Transverse colon (tissue), 4 donors: Measurements from ENCODE around the gene GJA1. TPM values are rescaled to one million over a fixed set of nuclear protein-coding genes. Genes with fewer than 3 reads are reported as not detected.
"Not testable (repeated sequence)": the region's sequence is repeated elsewhere in the genome, so short reads cannot be mapped to it uniquely, and the experiment has no call there.

Experiments used
- DNase-seq: peaks from one replicate; pipeline ENCODE4 v3.0.0-alpha.2; 2019
- H3K27ac ChIP-seq, 4 donors: fragments of 200-600 bp; sonication (generic); 2 replicates each; pipeline ENCODE4 v1.5.1; 2016 to 2018; ENCODE audit warnings: inconsistent platforms in 4 of 4
- H3K27me3 ChIP-seq: fragments of 200-600 bp; sonication (generic); 2 replicates; pipeline ENCODE4 v1.5.1; 2017; ENCODE audit warnings: inconsistent platforms
- H3K36me3 ChIP-seq, 4 donors: fragments of 200-600 bp; sonication (generic); 2 replicates each; pipeline ENCODE4 v1.5.1; 2017 to 2019; ENCODE audit warnings: inconsistent platforms in 4 of 4
- H3K4me1 ChIP-seq, 4 donors: fragments of 200-600 bp; sonication (generic); 2 replicates each; pipeline ENCODE4 v1.5.1; 2017 to 2020; ENCODE audit warnings: inconsistent platforms in 4 of 4
- H3K4me3 ChIP-seq, 4 donors: fragments of 200-600 bp; sonication (generic); 1 replicate in 1 of 4; 2 replicates in 3 of 4; pipeline versions ENCODE4 v1.5.1 to v1.6.1; 2017 to 2019; ENCODE audit warnings: inconsistent platforms in 4 of 4
- H3K9me3 ChIP-seq, 2 donors: fragments of 200-600 bp; sonication (generic); 2 replicates each; pipeline ENCODE4 v1.5.1; 2017 to 2019; ENCODE audit warnings: inconsistent platforms in 2 of 2
- CTCF ChIP-seq, 5 experiments: fragments of 200-600 bp in 3 of 5; fragments of 450-650 bp in 2 of 5; sonication (generic) in 3 of 5; IDR thresholded peaks; 1 replicate in 2 of 5; 2 replicates in 3 of 5; pipeline ENCODE4 v1.5.1; 2016 to 2017; ENCODE audit warnings: antibody characterized with exemption in 5 of 5, inconsistent platforms in 3 of 5, mild to moderate bottlenecking in 2 of 5, moderate library complexity in 1 of 5
- EP300 ChIP-seq: sonication (generic); formaldehyde crosslinking; IDR thresholded peaks from one replicate; pipeline ENCODE4 v1.6.1; 2017; ENCODE audit warnings: antibody characterized with exemption, low read depth
- POLR2A ChIP-seq: fragments of 450-650 bp; IDR thresholded peaks from one replicate; pipeline ENCODE4 v1.6.1; 2016; ENCODE audit warnings: antibody characterized with exemption, mild to moderate bottlenecking, moderate library complexity
- POLR2AphosphoS5 ChIP-seq, 3 donors: sonication (generic); formaldehyde crosslinking; IDR thresholded peaks; one replicate each; pipeline ENCODE4 v1.6.1; 2016; ENCODE audit warnings: antibody characterized with exemption in 3 of 3
- WGBS, 2 donors: methylation state at CpG; one replicate each; pipeline ENCODE4 v1.1.5; 2018; ENCODE audit warnings: low coverage in 1 of 2; 5-methylcytosine and 5-hydroxymethylcytosine counted together
- in situ Hi-C, 4 donors: fragments of 200-750 bp; cut with MboI; loops; one replicate each; pipeline versions ENCODE4 v1.15.0 to v1.15.1; 2017; ENCODE audit warnings: low sequenced_read_pairs in 3 of 4, low pct_ligation_motif_present in 1 of 4, low pct_unique_long_range_greater_than_20kb in 1 of 4
- intact Hi-C: fragments of 100-400 bp; cut with DNase I; formaldehyde crosslinking; loops from one replicate; pipeline ENCODE4 v1.15.1; 2023; ENCODE audit warnings: low total_unique reads
- total RNA-seq, 4 donors: library from RNA; depleted of rRNA; stranded (reverse); fragments of >200 nt; gene quantifications; one replicate each; pipeline ENCODE4 v1.1.0, GENCODE V29; 2016

Gene GJA1
- total RNA-seq, 4 donors from 2014 or later, result 3.5 to 12.2 (median 7.8) TPM

DNA sequence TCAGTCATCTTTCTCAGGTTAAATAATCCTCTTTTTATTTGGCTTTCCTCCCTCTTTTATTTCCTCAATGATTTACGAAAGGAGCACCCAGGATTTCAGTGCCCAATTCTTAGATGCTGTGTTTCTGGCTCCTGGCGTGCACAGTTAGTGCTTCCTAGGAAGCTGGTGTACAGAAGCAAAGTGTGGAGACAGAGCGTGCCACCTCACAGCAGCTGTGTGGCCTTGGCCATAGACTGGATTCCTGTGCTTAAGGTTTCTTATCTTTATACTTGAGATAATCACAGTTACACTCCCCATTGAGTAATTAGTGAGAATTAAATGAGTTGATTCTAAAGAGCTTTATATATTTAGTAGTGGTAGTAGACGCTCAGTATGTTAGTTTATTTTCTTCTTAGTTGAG lies 39.7 kb upstream of the GJA1 start:
- Histone ChIP-seq H3K4me3 (no peak overlapping the region), H3K4me1 (peaks cover 0 to 14% (median 4%) of the 10 kb centered on the region in 4 donors), H3K9me3 (no peaks in the 10 kb centered on the region), H3K27me3 (no peaks in the 10 kb centered on the region), H3K36me3 (no peaks in the 10 kb centered on the region), H3K27ac (no peak overlapping the region)
- TF ChIP-seq POLR2A, result no peak
- TF ChIP-seq POLR2AphosphoS5 (IDR thresholded peaks at IDR 0.05), result no peak
- TF ChIP-seq CTCF (IDR thresholded peaks at IDR 0.05), result no peak
- TF ChIP-seq EP300, result no peak
- in situ Hi-C loops, result loop anchor here in 2 of 4 donors (25.0 kb wide), 1 partner anchor 333 kb away; no protein-coding TSS in a partner anchor
- intact Hi-C loops, result no loop called here
- DNase-seq, result no peak
- WGBS, 2 donors, result 65 to 69% methylated on average over 4 of the region's 4 CpGs

GRCh38 chr6:121397188-121397587 lies 38.3 kb upstream of the GJA1 start:
- DNase-seq, H3K9me3 ChIP-seq, H3K27ac ChIP-seq, H3K36me3 ChIP-seq, H3K4me3 ChIP-seq, intact Hi-C loops, H3K27me3 ChIP-seq: not testable (repeated sequence)
- H3K4me1 ChIP-seq, result peaks cover 0 to 14% (median 4%) of the 10 kb centered on the region in 4 donors
- in situ Hi-C loops, result loop anchor here in 2 of 4 donors (25.0 kb wide), 1 partner anchor 335 kb away; no protein-coding TSS in a partner anchor
- WGBS, 2 donors, result 73 to 91% methylated on average over 5 to 6 of the region's 6 CpGs

- intact Hi-C loops, result no loop called here
- peaks cover 0 to 14% (median 4%) of the 10 kb centered on the region in 4 donors for H3K4me1 ChIP-seq
- TF ChIP-seq CTCF (IDR thresholded peaks at IDR 0.05), result no peak
- no peak for TF ChIP-seq EP300
- TF ChIP-seq POLR2AphosphoS5 (IDR thresholded peaks at IDR 0.05), result no peak
- TF ChIP-seq POLR2A, result no peak
- H3K27ac ChIP-seq, result no peak overlapping the region
- no peak overlapping the region for H3K4me3 ChIP-seq
- no peaks in the 10 kb centered on the region for H3K27me3 ChIP-seq
- no peak for DNase-seq
- no peaks in the 10 kb centered on the region for H3K36me3 ChIP-seq
- 31 to 51% methylated on average over 2 of the region's 2 CpGs for WGBS, 2 donors
- no peaks in the 10 kb centered on the region for H3K9me3 ChIP-seq
- in situ Hi-C loops, result loop anchor here in 2 of 4 donors (25.0 kb wide), 1 partner anchor 336 kb away; no protein-coding TSS in a partner anchor
Observed at GRCh38 chr6:121398127-121398526, 37.3 kb upstream of the GJA1 start.

DNA sequence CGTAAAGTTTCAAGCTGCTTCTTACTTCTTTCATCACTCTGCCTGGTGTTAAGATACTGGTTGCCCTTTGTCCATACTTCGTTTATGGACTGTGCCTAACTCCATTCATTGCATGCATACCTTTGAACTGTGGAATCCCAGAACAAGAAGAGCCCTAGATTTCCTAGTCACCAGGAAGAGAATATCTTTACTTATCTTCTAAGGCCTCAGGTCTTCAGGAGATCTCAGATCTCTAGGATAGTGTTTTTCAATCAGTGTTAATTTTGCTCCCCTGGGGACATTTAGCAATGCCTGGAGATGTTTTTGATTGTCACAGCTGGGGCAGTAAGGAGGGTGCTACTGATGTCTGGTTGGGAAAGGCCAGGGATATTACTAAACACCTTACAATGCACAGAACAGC lies 35.5 kb upstream of the GJA1 start:
- no peak for DNase-seq
- Histone ChIP-seq H3K27ac (peak overlapping the region; percentile 37 to 73 (median 64)), H3K4me1 (peaks cover 0 to 14% (median 4%) of the 10 kb centered on the region in 4 donors), H3K27me3 (no peaks in the 10 kb centered on the region), H3K9me3 (no peaks in the 10 kb centered on the region), H3K36me3 (no peaks in the 10 kb centered on the region), H3K4me3 (no peak overlapping the region)
- 41 to 50% methylated on average over 2 of the region's 2 CpGs for WGBS, 2 donors
- in situ Hi-C loops, result loop anchor here (25.0 kb wide), 1 partner anchor 338 kb away; no protein-coding TSS in a partner anchor
- TF ChIP-seq EP300 (no peak), POLR2A (no peak), POLR2AphosphoS5 (IDR thresholded peaks at IDR 0.05) (peak in 1 of 3 donors; percentile 17)
- intact Hi-C loops, result no loop called here

DNA sequence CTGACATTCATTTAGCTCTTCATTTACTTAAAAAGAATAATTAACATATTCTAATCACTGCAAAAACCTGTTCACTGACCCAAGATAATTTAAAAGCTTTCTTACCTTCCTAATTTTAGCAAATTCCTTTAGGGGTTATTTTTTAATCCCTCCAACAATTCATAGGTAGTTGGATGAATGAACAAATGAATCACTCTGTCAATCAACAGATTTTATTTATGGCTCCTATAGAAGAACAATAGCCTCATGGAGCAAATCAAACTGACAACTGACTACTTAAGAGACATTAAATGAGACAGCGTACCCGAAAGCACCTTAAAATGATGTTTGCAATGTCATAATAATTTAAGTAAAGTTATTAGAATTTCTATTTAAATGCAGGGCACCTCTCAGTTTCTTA lies 31.5 kb upstream of the GJA1 start:
- intact Hi-C loops (no loop called here), in situ Hi-C loops (loop anchor here in 2 of 4 donors (25.0 kb wide), 1 partner anchor 342 kb away; no protein-coding TSS in a partner anchor)
- no peaks in the 10 kb centered on the region for H3K36me3 ChIP-seq
- peaks cover 0 to 14% (median 4%) of the 10 kb centered on the region in 4 donors for H3K4me1 ChIP-seq
- H3K9me3 ChIP-seq, result no peaks in the 10 kb centered on the region
- no peak overlapping the region for H3K27ac ChIP-seq
- H3K27me3 ChIP-seq, result no peaks in the 10 kb centered on the region
- WGBS, 2 donors, result 82 to 88% methylated on average over 2 of the region's 2 CpGs
- TF ChIP-seq EP300, result no peak
- TF ChIP-seq POLR2AphosphoS5 (IDR thresholded peaks at IDR 0.05), result no peak
- TF ChIP-seq CTCF (IDR thresholded peaks at IDR 0.05), result no peak
- no peak for TF ChIP-seq POLR2A
- no peak for DNase-seq
- H3K4me3 ChIP-seq, result no peak overlapping the region
